ENCODE results near the gene C3orf18.

Gene C3orf18

DNA sequence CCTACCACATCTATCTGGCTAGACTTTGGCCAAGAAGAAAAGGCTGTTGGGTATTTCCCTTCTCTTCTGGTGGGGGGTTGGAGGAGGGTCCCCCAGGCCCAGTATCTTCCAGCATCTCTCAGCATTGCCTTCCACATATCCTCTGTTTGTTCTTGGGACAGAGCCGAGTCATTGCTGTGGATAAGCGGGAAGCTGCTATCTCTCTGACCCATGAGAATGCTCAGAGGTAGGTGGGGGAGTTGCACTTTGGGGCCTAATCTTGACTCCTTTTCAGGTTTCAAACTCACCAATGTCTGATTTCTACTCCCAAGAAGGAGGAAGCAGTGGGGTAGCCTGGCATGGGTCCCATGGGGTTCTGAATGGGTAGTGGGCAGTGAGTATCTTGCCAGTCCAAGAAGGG lies 9.8 kb upstream of the C3orf18 start:
- no peak for DNase-seq

DNA sequence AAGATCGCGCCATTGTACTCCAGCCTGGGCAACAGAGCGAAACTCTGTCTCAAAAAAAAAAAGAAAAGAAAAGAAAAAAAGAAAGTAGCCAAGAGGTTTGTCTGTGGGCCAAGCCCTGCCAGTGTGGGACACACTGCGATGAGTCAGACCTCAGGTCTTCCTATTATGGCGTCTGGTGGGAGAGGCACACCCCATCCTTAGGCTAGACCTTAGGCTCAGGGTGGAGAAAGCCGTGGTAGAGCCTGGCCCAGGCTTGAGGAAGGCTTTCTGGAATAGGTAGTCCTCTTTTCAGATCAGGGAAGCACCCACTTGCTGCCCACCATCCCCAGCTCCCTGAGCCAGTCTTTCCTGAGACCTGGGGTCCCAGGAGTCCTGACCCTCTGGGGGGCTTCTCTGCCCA lies 7.8 kb upstream of the C3orf18 start:
- no peak for DNase-seq

DNA sequence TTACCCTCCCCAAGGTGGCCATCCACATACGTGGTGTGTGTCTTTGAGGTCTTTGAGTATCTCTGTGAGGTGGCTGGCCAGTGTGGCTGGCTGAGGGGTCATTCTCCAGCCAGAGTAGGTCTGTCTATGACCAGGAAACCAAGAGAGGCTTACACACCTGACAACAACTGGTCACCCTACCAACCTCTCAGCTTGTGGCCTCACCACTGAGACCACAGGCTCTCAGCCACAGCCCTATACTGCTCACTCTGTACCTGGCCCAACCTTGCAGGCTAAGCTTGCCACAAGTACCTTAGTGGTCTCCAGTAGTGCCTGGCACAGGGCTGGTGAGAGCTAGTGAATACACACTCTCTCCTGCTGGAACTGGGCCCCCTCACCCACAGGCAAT lies 6.9 kb upstream of the C3orf18 start:
- no peak for DNase-seq

DNA sequence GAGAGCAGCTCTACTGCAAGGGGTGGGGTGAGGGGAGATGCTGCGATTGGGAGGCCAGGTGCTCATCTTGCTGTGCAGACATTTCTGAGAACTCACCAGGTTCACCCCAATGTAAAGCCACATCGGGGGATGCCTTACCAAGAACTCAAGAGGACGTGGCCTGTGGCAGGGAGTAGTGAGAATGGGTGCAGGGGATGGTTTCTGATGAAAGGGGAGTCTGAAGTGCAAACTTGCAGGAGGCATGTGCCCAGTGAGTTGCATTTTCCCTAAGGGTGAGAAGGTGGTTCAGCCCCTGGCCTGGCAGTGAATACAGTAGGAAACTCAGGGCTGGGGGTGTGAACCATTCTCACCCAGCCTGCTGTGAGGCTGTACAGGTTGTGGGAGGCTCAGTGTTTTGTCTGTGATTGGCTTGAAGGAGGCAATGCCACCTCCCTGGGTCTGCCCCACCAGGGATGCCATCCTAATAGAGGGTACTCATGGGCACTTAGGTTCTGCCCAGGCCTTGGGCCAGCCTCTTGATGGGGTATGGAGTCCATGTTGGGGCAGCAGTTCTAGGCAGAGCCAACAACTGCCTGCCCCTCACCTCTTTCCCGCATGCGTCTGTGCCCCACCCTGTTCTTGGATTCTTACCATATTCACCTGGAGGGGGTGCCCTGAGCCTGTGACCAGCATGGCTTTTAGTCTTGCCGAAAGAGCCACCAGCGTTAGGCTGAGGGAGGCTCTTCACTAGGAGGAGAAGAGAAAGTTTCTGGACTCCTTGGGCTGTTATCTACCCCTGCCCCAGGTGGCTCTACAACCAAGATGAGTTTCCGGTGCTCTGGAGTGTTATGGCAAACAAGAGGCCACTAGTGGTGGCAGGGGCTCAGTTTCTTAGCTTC lies 6.3 kb upstream of the C3orf18 start:
- no peak for DNase-seq

DNA sequence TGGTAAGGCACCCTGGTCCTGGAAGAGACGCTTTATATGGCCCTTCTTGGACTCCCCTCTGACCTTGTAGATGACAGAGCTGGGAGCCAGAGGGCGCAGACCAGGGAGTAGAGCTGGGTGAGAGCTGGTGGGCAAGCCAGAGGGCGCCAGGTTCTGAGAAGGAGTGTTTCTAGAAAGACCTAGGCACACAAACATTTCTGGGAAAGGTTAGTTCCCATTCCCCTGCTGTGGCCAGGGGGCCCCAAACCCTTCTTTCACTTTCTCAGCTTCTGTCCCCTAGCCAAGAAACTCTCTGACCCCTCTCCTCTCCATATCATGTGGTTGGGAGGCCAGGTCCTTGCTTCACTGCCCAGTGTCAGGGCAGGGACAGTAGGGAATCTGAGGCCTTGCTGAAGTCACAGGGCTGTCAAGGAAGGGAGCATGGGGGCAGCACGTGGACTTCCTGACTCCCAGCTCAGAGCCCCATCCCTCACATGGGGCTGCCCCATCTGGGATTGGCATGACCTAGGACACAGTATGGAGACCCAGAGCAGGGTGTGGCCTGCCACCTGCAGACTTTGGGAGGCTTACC lies 5.3 kb upstream of the C3orf18 start:
- no peak for DNase-seq

DNA sequence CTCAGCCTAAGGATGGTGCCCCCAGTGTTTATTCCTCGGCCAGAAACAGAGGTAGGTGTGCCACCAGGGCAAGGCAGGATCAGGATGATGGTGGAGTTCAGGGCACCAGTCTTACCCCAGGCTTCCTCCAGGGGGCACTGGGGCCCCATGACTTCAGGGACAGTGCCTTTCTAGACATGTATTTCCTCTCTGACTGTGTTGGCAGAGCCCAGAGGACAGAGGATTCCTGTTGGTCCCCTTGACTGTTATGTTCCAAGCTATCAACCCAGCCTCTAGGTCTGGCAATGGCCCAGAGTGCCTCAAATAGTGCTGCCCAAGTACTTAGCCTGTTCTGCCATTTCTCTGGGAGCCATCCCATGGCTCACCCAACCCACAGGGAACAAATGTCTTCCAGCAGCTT lies 4.6 kb upstream of the C3orf18 start:
- peak; percentile 45 for DNase-seq

DNA sequence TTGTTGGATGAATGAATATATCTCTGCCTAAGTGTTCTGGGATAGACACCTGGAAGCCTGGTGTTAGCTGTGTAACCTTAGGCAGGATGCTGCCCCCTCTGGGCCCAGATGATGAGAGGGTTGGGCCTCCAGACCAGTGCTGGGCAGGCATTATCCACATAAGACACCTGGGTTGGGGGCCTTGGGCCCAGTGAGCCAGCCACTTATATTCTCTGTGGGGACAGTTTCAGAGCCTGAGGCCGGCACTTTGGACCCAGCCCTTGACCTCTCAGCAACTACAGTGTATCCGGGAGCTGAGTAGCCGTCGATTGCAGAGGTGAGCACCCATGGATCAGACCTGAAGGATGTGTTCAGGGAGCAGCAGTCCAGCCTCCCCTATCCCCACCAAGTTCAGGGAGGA lies 3.9 kb upstream of the C3orf18 start:
- no peak for DNase-seq

DNA sequence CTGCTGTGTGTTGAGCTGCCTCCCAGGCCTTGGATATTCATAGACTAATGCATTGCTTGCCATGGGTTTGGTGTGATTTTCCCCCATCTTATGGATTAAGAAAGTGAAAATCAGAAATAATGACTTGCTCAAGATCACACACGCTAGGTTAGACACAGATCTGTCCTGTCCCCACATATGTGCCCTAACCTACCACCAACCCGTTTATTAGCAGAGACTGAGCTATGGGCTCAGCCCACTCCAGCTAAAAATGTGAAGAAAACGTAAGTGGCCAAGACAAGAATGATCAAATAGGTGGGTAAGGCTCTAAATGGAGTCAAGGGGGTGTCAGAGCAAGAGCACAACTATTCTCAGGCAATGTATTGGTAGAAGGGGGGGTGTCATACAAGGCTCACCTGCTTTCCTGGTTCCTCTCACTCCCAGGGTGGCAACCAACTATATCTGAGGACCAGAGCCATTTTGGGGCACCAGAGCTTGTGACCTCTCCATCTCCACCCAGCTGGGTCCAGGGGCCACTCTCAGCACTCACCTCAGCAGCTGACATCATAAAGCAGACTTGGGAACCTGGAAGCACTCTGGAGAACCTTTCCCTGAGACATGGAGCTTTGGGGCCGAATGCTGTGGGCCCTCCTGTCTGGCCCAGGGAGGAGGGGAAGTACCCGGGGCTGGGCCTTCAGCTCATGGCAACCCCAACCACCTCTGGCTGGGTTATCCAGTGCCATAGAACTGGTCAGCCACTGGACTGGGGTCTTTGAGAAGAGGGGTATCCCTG lies 3.1 kb upstream of the C3orf18 start:
- DNase-seq, result no peak

DNA sequence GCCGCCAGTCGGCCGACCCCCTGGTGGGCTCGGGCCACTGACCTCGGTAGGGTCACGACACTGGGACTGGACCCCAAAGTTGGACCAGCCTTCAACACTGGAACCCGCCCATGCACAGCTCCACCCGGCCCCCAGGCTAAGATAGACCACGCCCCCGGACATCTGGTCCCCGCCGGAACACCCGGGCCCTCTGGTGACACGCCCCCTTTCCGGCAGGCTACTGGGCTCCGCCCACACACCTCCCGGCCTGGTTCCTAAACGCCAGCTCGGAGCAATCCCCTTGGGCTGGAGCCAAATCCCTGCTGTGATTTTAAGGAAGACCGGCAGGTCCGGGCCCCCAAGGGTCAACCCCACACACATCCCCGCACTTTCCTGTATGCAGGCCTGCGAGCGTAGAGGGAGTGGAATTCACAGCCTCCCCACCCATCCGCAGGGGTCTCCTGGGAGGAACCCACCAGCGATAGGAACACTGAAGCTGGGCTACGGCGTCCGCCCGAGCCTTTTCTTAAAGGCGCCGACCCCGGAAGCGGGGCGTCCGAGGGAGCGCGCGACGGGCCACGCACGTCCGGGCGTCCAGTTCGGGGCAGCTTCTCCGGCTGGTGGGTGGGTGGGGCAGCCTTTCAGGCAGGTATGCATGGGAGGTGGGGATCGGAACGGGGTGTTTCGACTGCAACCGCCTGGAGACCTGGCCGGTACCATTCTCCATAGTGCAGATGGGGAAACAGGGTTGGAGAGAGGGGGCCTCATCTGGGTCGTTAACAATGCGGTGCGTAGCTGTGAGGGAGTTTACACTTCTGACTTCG lies 1.6 kb upstream of the C3orf18 start, which contains the start of gene HEMK1:
Gene HEMK1 (plus strand): TSS at position 576 of the 803 bp plus-strand sequence. CDS start 1,583 bp downstream, outside the sequence.
- DNase-seq, result peak; percentile 94

DNA sequence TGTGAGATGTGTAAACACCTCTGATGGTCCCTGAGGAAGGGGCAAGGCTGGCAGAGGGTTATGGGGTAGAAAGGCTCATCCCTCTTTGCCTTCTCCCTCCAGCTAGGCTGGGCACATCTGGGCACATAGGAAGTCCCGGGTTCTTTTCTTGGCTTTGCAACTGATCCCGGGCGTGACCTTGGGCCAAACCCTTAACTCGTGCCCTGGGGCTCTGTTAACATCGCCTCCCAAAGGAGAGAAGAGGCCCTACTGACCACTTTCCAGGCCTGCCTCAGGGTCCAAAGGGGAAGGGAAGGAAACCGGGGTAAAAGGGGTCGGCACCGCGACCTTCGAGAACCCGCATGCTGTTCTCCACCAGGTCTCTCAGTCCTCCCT lies 549 bp downstream of the C3orf18 start:
- DNase-seq, result no peak

DNA sequence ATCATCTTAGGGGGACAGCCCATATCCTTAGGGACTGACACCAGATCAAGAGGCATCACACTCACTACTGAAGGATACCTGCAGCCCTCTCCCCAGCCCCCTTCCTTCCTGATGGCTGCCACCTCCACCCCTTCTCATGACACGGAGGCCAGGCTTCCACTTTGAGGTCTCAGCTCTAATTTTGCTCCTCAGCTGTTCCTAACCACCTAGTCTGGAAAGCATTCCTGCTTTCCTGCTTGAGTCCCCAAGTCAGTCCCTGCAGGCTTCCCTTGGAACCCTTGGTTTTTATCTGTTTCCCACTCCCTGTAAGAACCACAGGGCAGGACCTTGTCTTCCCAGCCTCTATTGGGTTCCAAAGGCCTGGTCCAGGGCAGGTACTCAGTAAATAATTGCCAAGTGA lies 3.2 kb downstream of the C3orf18 start:
- no peak for DNase-seq

DNA sequence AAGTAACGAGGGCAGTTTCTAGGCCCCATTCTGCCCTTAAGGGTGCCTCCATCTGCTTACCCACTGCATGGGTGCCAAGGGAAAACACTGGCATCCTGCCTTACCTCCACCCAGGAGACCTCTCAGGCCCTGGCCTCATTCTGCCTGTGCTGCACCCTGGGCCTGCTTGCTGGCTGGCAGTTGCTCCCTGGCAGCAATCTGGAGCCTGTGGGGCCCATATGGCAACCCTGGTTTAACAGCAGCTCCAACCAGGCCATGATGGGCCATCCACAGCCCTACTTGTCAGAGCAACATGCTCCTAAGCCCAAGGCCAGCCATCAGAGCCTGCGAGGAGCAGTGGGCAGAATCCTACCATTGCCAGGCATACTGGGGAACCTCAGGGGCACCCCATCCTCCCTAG lies 3.7 kb downstream of the C3orf18 start:
- no peak for DNase-seq

DNA sequence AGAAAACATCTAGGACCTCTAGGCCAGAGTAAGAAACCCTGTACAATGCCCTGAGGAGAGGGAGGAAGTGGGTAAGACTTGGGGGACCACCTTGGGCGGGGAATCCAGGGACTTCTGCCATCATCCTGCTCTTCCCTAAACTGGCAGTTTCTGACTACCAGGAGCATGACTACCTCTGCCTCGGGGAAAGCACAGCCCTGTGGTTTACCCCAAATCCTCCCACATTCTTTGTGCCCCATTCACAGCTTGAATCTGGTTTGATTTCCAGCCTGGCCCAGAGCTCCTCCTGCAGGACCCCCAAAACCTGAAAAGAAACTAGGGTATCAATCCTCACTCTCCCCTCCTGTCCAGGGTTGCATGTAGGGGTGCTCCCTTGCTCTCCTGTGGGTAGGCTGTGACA lies 4.7 kb downstream of the C3orf18 start:
- DNase-seq, result no peak

DNA sequence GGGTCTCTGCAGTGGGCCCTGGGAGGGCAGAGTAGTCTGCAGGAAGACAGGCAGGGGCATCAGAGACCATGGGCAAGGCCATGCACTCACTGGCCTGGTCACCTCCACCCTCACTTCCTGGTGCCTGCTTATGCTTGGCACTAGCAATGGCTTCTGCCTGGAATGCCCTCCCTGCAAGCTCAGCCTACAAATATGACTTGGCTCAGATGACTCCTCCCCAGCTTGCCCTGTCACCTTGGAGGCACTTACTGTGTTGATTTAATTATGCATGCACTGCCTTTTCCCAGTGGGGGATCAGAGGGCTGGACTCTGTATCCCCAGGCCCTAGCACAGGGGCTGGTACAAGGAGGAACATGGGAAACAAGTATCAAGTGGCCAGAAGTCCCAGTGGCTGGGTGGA lies 7.8 kb downstream of the C3orf18 start:
- DNase-seq, result no peak

DNA sequence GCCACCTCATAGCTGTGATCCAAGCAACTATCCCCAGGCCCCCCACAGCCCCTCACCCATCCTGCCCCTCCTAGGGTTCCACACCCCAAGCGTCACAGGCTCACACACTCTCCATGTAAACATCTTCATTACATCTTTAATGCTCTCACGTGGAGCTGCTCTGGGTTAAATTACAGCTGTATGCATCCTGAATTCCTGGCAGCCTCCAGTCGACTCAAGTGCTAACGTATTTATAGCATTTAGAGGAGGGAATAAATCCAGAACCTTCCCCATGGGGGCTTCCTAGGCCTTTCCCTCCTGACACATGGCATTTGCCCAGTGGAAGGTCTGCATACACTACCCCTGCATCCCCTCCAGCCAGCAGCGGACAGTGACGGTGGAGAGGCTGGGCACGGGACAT lies 9.6 kb downstream of the C3orf18 start:
- DNase-seq, result no peak

DNA sequence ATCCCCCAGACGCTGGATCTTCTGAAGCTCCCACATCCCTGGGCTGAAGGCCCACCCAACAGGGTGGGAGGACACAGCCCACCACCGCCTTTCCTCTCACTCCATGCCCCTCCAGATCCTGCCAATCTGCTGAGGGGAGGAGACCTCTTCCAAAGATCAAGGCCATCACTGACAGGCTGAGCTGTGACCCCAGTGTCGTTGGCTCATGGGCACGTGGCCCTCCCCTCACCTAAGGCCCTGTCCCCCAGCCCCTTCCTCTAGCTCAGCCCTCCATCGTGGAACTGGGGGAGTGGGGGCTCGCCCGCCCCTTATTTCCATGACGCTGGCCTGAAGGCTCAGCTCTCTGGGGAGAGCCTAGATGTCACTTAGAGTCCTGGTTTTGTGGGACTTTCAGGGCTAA lies 10.4 kb downstream of the C3orf18 start:
- no peak for DNase-seq

DNA sequence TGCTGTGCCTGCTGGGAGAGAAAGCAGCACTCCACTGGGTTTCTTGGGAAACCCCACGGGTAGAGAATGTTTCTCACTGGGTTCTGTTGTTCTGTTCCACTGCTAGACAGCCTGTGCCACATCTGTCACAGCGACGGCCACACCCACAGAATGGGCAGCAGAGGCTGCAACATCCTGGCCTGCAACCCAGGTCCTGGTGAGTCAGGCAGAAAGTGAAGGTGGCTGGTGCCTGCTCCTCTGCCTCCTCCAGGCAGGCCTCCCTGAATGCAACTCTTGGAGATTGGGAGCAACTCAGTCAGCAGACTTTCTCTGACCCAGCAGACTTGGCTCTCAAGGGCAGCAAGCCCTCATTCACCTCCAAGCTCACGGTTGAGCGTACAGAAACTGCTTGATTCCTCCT lies 13.0 kb downstream of the C3orf18 start:
- DNase-seq, result no peak

DNA sequence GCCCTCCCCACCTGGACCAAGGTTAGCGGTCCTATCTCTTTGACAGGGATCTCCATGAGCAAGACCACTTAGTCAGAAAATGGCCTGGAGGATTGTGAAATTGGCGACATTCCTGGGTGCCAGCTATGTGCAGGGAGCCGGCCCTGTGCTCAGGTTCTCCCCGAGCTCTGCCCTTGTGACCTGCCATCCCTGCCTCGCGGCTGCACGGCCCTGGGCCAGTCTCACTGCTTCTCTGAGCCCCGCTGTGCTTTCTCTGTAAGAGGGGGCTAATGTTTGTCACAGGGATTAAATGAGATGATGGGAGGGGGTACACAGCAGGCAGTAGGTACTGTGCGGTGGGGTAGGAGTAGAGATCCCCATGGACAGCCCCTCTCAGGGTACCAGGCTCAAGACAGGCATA lies 14.9 kb downstream of the C3orf18 start:
- no peak for DNase-seq

DNA sequence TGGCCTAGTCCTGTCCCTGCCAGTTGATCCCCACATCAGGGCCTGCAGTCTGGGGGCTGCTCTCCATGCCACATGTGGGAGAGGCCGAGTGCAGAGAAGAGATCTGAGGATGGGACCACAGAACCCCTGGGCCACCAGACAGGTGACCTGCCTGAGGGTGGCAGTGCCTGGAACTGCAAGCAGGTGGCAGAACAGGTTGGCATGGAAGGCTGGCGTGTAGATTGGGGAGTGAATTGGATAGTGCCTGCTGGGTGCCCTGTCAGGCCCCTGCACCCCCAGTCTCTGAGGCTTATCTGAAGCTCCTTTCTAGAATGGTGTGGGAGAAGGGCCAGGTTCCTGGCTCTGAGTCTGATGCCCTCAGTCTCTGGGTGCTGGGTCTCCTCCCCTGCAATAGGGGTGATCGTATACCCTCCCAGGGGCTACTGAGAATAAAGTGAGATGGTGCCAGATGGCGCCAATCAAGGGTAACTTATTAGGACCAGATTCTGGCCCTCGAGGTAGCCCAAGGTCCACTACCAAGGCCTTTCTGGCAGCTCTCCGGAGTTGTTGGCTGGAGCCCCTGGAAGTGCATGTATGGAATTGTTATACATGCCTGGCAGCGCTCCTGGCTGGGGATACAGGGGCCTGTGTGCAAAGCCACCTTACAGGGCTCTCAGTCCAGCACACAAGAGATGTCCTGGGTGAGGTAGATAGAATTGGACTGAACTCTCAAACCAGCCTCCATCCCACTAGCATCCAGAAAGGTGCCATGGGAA lies 15.7 kb downstream of the C3orf18 start:
- no peak for DNase-seq

DNA sequence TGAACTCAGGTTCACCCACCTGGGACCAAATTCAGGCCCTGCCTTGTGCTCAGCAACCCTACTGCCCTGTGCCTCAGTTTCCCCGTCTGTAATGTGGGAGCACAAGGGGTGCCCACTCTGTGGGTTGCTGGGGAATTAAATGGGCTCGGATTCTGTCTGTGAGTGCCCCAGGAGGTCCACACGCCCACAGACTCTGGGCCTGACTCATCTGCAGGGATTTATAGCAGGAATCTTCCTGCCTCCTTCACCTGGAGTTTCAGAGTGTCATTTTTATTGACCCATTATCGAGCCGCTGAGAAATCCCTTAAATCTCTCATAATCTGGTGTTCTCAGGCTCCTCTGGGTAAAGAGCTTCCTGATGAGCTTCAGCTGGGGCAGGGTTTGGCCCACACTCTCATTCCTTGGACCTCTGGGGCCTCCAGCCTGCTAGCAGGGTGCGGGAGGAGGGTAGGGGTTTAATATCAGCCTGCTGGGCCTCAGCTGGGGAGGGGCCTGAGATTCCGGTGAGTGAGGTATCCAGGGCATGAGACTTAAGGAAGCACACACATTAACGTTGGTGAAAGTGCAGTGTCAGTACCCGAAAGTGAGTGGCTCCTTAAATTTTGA lies 16.4 kb downstream of the C3orf18 start:
- DNase-seq, result no peak

DNA sequence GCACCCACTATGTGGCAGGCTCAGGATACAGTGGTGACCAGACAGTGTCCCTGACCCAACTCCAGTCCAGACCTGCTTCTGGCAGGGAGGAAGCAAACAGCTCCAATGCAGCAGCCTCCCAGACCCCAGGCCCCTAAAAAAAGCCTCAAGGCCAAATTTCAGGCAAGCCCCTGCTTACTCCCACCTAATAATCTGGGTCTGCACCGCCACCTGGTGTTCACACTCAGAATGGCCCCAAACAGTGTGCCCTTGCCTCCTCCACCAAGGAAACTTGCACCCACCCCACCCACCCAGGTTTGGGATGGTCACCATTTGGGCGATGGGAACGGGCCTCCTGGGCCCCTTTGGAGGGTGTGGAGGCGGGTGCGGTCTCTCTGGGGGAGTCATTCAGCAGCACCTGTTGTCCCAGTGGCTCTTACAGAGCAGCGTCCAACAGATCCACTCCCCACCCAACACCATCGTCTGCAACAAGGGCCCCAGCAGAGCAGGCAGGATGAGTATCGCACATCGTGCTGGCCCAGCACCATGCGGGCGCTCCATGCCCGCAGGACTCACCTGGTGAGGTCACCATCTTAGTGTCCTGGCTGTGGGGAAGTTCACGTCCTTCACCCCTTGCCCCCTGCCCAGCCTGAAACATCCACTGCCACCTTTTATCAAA lies 17.3 kb downstream of the C3orf18 start:
- DNase-seq, result peak; percentile 10
